NB4 (cell line): ENCODE measurements around the gene SEPTIN3.

Source experiments
- CTCF ChIP-seq: IDR thresholded peaks from one replicate; pipeline ENCODE4 v1.5.1; 2012; ENCODE audit warnings: low read depth, low read length
- MYC ChIP-seq: IDR thresholded peaks from 2 replicates; pipeline ENCODE4 v1.6.1; 2011; ENCODE audit warnings: low read depth, low read length
- POLR2A ChIP-seq: IDR thresholded peaks from 2 replicates; pipeline ENCODE4 v1.6.1; 2011; ENCODE audit warnings: mild to moderate bottlenecking; ENCODE audit not compliant: insufficient read length; ENCODE audit errors: extremely low read depth
- TF ChIP-seq, protein P1 (sequence below): IDR thresholded peaks from 2 replicates; pipeline ENCODE4 v1.6.1; 2011; ENCODE audit warnings: low read depth, low read length

- no peak for TF ChIP-seq CTCF
- TF ChIP-seq, protein P1, sequence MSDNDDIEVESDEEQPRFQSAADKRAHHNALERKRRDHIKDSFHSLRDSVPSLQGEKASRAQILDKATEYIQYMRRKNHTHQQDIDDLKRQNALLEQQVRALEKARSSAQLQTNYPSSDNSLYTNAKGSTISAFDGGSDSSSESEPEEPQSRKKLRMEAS, result no peak
- TF ChIP-seq POLR2A, result no peak
- no peak for TF ChIP-seq MYC
These were observed 5.5 kb downstream of the SEPTIN3 start for GRCh38 chr22:41974691-41975290.
